HG03095 (cell line): ENCODE results near the gene PARP4.
"Not testable (repeated sequence)": the region's sequence is repeated elsewhere in the genome, so short reads cannot be mapped to it uniquely, and the experiment has no call there.

ENCODE experiments used
- ATAC-seq: cut with Tn5 transposase; IDR thresholded peaks from one replicate; pipeline ENCODE4 v1.9.1; 2021; ENCODE audit warnings: moderate library complexity; ENCODE audit not compliant: unreplicated experiment

Gene PARP4

GRCh38 chr13:24380227-24380626 lies 132.4 kb downstream of the PARP4 start:
- not testable (repeated sequence) for ATAC-seq

- not testable (repeated sequence) for ATAC-seq
These were observed 141.3 kb downstream of the PARP4 start for GRCh38 chr13:24371273-24371672.
